Spinal cord (tissue), 10 donors: ENCODE measurements around the gene POU2F1. TPM values are rescaled to one million over a fixed set of nuclear protein-coding genes. Genes with fewer than 3 reads are reported as not detected.

Experiments
- DNase-seq, 6 donors: peaks; one replicate each; pipeline versions ENCODE4 v3.0.0 to v3.0.0-alpha.2; 2013 to 2015; ENCODE audit warnings: low spot score in 6 of 6, low read depth in 4 of 6
- H3K27ac ChIP-seq: one replicate; pipeline ENCODE4 v1.5.1; 2013; ENCODE audit warnings: low read depth, low read length, control low read depth
- H3K27me3 ChIP-seq: one replicate; pipeline ENCODE4 v1.6.1; 2013; ENCODE audit warnings: low read length; ENCODE audit not compliant: control insufficient read depth, insufficient read depth
- H3K36me3 ChIP-seq: one replicate; pipeline ENCODE4 v1.6.1; 2013; ENCODE audit warnings: low read length; ENCODE audit not compliant: control insufficient read depth, insufficient read depth
- H3K4me1 ChIP-seq: one replicate; pipeline ENCODE4 v1.6.1; 2013; ENCODE audit warnings: low read length; ENCODE audit not compliant: control insufficient read depth, insufficient read depth
- H3K4me3 ChIP-seq: one replicate; pipeline ENCODE4 v1.5.1; 2013; ENCODE audit warnings: low read depth, low read length, control low read depth
- H3K9me3 ChIP-seq: one replicate; pipeline ENCODE4 v1.6.1; 2013; ENCODE audit warnings: low read length; ENCODE audit not compliant: control insufficient read depth, insufficient read depth
- WGBS: methylation state at CpG from one replicate; pipeline ENCODE4 v1.1.5; 2013; ENCODE audit warnings: missing lambda C conversion rate; ENCODE audit not compliant: insufficient coverage; 5-methylcytosine and 5-hydroxymethylcytosine counted together
- polyA plus RNA-seq, 2 donors: library from polyadenylated mRNA; unstranded; fragments of 120-200 nt; gene quantifications; one replicate each; pipeline ENCODE4 v1.2.1, GENCODE V29; 2013; ENCODE audit not compliant: insufficient read length in 2 of 2
- total RNA-seq, 2 donors: library from RNA; depleted of rRNA in 1 of 2; stranded (reverse); fragments of 120-200 nt in 1 of 2; fragments of >200 nt in 1 of 2; gene quantifications; one replicate each; pipeline versions ENCODE4 v1.2.3 to v1.2.4, GENCODE V29; 2013 to 2014
- donor health status: healthy.

POU2F1 gene
- total and polyA plus RNA-seq, 4 donors: 14.2 to 28.8 (median 17.3) TPM

- no peak for DNase-seq
- whole genome bisulfite sequencing: 80% methylated on average over 1 of the region's 4 CpGs
- no peak overlapping the region for H3K27ac ChIP-seq
Measured at GRCh38 chr1:167297222-167298214, 76.8 kb downstream of the POU2F1 start.

GRCh38 chr1:167298325-167298724 is 77.6 kb downstream of the POU2F1 start:
- no peaks in the 10 kb centered on the region for H3K36me3 ChIP-seq
- no peaks in the 10 kb centered on the region for H3K4me1 ChIP-seq
- WGBS: no CpG with 5 or more reads among the region's 3 CpGs
- no peaks in the 10 kb centered on the region for H3K27me3 ChIP-seq
- no peak overlapping the region for H3K4me3 ChIP-seq
- H3K9me3 ChIP-seq: no peaks in the 10 kb centered on the region
- no peak overlapping the region for H3K27ac ChIP-seq
- DNase-seq: no peak

More at GRCh38 chr1:167297222-167298214, 76.8 kb downstream of the POU2F1 start:
- Histone ChIP-seq H3K4me1 (no peaks in the 10 kb centered on the region), H3K36me3 (no peaks in the 10 kb centered on the region), H3K9me3 (no peaks in the 10 kb centered on the region), H3K27me3 (no peaks in the 10 kb centered on the region), H3K4me3 (no peak overlapping the region)

GRCh38 chr1:167301355-167301754 is 80.7 kb downstream of the POU2F1 start:
- no peaks in the 10 kb centered on the region for H3K4me1 ChIP-seq
- peak in 3 of 6 donors; percentile 22 to 72 (median 30) for DNase-seq
- no peak overlapping the region for H3K27ac ChIP-seq
- no peaks in the 10 kb centered on the region for H3K9me3 ChIP-seq
- H3K27me3 ChIP-seq: no peaks in the 10 kb centered on the region
- H3K36me3 ChIP-seq: no peaks in the 10 kb centered on the region
- WGBS: no CpG with 5 or more reads among the region's 1 CpG
- no peak overlapping the region for H3K4me3 ChIP-seq

GRCh38 chr1:167304165-167304564 is 83.5 kb downstream of the POU2F1 start:
- Histone ChIP-seq H3K27ac (no peak overlapping the region), H3K27me3 (no peaks in the 10 kb centered on the region), H3K9me3 (no peaks in the 10 kb centered on the region), H3K4me1 (no peaks in the 10 kb centered on the region), H3K4me3 (no peak overlapping the region), H3K36me3 (no peaks in the 10 kb centered on the region)
- WGBS: no CpG with 5 or more reads among the region's 4 CpGs
- no peak for DNase-seq

GRCh38 chr1:167305059-167305705 is 84.5 kb downstream of the POU2F1 start:
- Histone ChIP-seq H3K27ac (no peak overlapping the region), H3K36me3 (no peaks in the 10 kb centered on the region), H3K4me3 (no peak overlapping the region), H3K27me3 (no peaks in the 10 kb centered on the region), H3K4me1 (no peaks in the 10 kb centered on the region), H3K9me3 (no peaks in the 10 kb centered on the region)
- DNase-seq: no peak
- 100% methylated on average over 2 of the region's 9 CpGs for whole genome bisulfite sequencing

- Histone ChIP-seq H3K9me3 (no peaks in the 10 kb centered on the region), H3K27ac (no peak overlapping the region), H3K27me3 (no peaks in the 10 kb centered on the region), H3K4me3 (no peak overlapping the region), H3K4me1 (no peaks in the 10 kb centered on the region), H3K36me3 (no peaks in the 10 kb centered on the region)
- WGBS: no CpG with 5 or more reads among the region's 2 CpGs
- DNase-seq: no peak
Measured at GRCh38 chr1:167305706-167306277, 85.1 kb downstream of the POU2F1 start.

GRCh38 chr1:167310732-167311131 is 90.0 kb downstream of the POU2F1 start:
- H3K36me3 ChIP-seq: no peaks in the 10 kb centered on the region
- H3K4me3 ChIP-seq: no peak overlapping the region
- H3K27ac ChIP-seq: no peak overlapping the region
- DNase-seq: no peak
- no peaks in the 10 kb centered on the region for H3K4me1 ChIP-seq
- H3K9me3 ChIP-seq: no peaks in the 10 kb centered on the region
- no peaks in the 10 kb centered on the region for H3K27me3 ChIP-seq

GRCh38 chr1:167312871-167313270 is 92.2 kb downstream of the POU2F1 start:
- WGBS: no CpG with 5 or more reads among the region's 1 CpG
- Histone ChIP-seq H3K4me3 (no peak overlapping the region), H3K36me3 (no peaks in the 10 kb centered on the region), H3K9me3 (no peaks in the 10 kb centered on the region), H3K27ac (no peak overlapping the region), H3K4me1 (no peaks in the 10 kb centered on the region), H3K27me3 (no peaks in the 10 kb centered on the region)
- no peak for DNase-seq

- Histone ChIP-seq H3K36me3 (no peaks in the 10 kb centered on the region), H3K4me3 (no peak overlapping the region), H3K27me3 (no peaks in the 10 kb centered on the region), H3K9me3 (no peaks in the 10 kb centered on the region), H3K27ac (no peak overlapping the region), H3K4me1 (no peaks in the 10 kb centered on the region)
- WGBS: no CpG with 5 or more reads among the region's 3 CpGs
- no peak for DNase-seq
Measured at GRCh38 chr1:167314671-167315070, 94.0 kb downstream of the POU2F1 start.
